A549 (cell line): ENCODE results near the gene ENDOG.

Experiments
- CEBPB ChIP-seq, 2 experiments: fragments of >200 bp in 1 of 2; sonication (Bioruptor Twin) in 1 of 2; formaldehyde crosslinking in 1 of 2; IDR thresholded peaks; 2 replicates each; pipeline ENCODE4 v1.6.1; 2012 to 2016
- MAFK ChIP-seq: fragments of 450-650 bp; IDR thresholded peaks from 2 replicates; pipeline ENCODE4 v1.6.1; 2014; ENCODE audit not compliant: partially characterized antibody
- MAZ ChIP-seq: fragments of 150-350 bp; IDR thresholded peaks from 2 replicates; pipeline ENCODE4 v1.6.1; 2014; ENCODE audit warnings: antibody characterized with exemption, low read depth, low read length, borderline replicate concordance
- NPAS2 ChIP-seq: fragments of 250-450 bp; sonication (Bioruptor Pico); IDR thresholded peaks from 2 replicates; pipeline ENCODE4 v1.8.0; 2022; ENCODE audit warnings: mild to moderate bottlenecking, moderate library complexity, borderline replicate concordance
- POLR2A ChIP-seq: IDR thresholded peaks from 2 replicates; pipeline ENCODE4 v1.6.1; 2012; ENCODE audit warnings: mild to moderate bottlenecking, low read length
- RCOR1 ChIP-seq: fragments of 150-350 bp; IDR thresholded peaks from 2 replicates; pipeline ENCODE4 v1.6.1; 2014; ENCODE audit warnings: antibody characterized with exemption, low read length, low read depth
- SREBF2 ChIP-seq: fragments of 450-650 bp; IDR thresholded peaks from 2 replicates; pipeline ENCODE4 v1.6.1; 2014; ENCODE audit warnings: mild to moderate bottlenecking, moderate library complexity
- TP53 ChIP-seq: fragments of 250-450 bp; sonication (Bioruptor Pico); IDR thresholded peaks from 2 replicates; pipeline ENCODE4 v1.5.0; 2021; ENCODE audit warnings: mild to moderate bottlenecking, moderate library complexity
- ZC3H11A ChIP-seq: fragments of 450-650 bp; IDR thresholded peaks from 2 replicates; pipeline ENCODE4 v1.6.1; 2014; ENCODE audit warnings: antibody characterized with exemption, mild to moderate bottlenecking
- TF ChIP-seq, protein P1 (sequence below): fragments of >200 bp; sonication (Bioruptor Twin); formaldehyde crosslinking; IDR thresholded peaks from 3 replicates; pipeline ENCODE4 v1.5.1; 2016
- TF ChIP-seq, protein P2 (sequence below): IDR thresholded peaks from 2 replicates; pipeline ENCODE4 v1.6.1; 2012
- TF ChIP-seq, protein P3 (sequence below): fragments of 150-350 bp; IDR thresholded peaks from 2 replicates; pipeline ENCODE4 v1.6.1; 2014; ENCODE audit warnings: low read depth, mild to moderate bottlenecking, low read length

DNA sequence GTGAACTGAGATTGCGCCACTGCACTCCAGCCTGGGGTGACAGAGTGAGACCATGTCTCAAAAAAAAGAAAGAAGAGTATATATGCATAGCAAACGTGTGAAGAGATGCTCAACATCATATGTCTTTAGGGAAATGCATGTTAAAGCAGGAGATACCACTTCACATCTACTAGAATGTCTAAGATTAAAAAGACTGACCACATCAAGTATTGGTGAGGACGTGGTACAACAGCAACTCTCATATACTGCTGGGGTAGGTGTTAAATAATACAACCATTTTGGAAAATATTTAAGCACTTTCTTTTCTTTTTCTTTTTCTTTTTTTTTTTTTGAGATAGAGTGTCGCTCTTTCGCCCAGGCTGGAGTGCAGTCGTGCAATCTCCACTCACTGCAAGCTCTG is 32.9 kb upstream of the ENDOG start:
- TF ChIP-seq, protein P1, sequence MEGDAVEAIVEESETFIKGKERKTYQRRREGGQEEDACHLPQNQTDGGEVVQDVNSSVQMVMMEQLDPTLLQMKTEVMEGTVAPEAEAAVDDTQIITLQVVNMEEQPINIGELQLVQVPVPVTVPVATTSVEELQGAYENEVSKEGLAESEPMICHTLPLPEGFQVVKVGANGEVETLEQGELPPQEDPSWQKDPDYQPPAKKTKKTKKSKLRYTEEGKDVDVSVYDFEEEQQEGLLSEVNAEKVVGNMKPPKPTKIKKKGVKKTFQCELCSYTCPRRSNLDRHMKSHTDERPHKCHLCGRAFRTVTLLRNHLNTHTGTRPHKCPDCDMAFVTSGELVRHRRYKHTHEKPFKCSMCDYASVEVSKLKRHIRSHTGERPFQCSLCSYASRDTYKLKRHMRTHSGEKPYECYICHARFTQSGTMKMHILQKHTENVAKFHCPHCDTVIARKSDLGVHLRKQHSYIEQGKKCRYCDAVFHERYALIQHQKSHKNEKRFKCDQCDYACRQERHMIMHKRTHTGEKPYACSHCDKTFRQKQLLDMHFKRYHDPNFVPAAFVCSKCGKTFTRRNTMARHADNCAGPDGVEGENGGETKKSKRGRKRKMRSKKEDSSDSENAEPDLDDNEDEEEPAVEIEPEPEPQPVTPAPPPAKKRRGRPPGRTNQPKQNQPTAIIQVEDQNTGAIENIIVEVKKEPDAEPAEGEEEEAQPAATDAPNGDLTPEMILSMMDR: no peak
- peak in 1 of 2 experiments; percentile 20; a peak in 1 of 4 replicates for TF ChIP-seq CEBPB (IDR thresholded peaks at IDR 0.05)
- no peak for TF ChIP-seq MAFK
- TF ChIP-seq POLR2A: no peak
- no peak for TF ChIP-seq TP53 (CRISPR knock-in tag)
- no peak for TF ChIP-seq NPAS2 (CRISPR knock-in tag)
- TF ChIP-seq, protein P2, sequence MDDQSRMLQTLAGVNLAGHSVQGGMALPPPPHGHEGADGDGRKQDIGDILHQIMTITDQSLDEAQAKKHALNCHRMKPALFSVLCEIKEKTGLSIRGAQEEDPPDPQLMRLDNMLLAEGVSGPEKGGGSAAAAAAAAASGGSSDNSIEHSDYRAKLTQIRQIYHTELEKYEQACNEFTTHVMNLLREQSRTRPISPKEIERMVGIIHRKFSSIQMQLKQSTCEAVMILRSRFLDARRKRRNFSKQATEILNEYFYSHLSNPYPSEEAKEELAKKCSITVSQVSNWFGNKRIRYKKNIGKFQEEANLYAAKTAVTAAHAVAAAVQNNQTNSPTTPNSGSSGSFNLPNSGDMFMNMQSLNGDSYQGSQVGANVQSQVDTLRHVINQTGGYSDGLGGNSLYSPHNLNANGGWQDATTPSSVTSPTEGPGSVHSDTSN: no peak
- no peak for TF ChIP-seq RCOR1
- TF ChIP-seq, protein P3, sequence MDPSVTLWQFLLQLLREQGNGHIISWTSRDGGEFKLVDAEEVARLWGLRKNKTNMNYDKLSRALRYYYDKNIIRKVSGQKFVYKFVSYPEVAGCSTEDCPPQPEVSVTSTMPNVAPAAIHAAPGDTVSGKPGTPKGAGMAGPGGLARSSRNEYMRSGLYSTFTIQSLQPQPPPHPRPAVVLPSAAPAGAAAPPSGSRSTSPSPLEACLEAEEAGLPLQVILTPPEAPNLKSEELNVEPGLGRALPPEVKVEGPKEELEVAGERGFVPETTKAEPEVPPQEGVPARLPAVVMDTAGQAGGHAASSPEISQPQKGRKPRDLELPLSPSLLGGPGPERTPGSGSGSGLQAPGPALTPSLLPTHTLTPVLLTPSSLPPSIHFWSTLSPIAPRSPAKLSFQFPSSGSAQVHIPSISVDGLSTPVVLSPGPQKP: no peak
- TF ChIP-seq MAZ: no peak
- TF ChIP-seq SREBF2: no peak
- TF ChIP-seq ZC3H11A: no peak
